HG03469 (cell line): ENCODE results near the gene PDZD8.
"Not testable (repeated sequence)": the region's sequence is repeated elsewhere in the genome, so short reads cannot be mapped to it uniquely, and the experiment has no call there.

ENCODE experiments used
- ATAC-seq: cut with Tn5 transposase; IDR thresholded peaks from one replicate; pipeline ENCODE4 v1.9.1; 2021; ENCODE audit warnings: mild to moderate bottlenecking, moderate library complexity, moderate number of reproducible peaks; ENCODE audit not compliant: unreplicated experiment

The PDZD8 gene

DNA sequence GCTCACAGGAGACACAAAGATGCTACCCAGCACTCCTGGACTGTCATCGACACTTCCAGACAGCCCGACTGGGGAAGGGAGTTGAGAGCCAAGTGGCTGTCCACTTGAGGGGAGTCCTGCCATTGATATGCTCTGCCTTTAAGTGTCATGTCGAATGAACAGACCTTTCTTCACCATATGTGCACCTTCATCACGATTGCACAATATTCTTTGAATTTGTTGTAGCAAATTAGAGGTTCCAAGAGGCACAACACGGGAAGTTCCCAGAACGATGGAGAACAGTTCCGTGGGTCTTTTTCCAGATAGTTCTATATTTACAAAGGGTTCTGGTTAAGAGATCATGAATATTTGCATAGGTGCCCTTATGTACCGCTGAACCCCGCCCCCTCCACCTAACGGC lies 118.3 kb downstream of the PDZD8 start:
- no peak for ATAC-seq

DNA sequence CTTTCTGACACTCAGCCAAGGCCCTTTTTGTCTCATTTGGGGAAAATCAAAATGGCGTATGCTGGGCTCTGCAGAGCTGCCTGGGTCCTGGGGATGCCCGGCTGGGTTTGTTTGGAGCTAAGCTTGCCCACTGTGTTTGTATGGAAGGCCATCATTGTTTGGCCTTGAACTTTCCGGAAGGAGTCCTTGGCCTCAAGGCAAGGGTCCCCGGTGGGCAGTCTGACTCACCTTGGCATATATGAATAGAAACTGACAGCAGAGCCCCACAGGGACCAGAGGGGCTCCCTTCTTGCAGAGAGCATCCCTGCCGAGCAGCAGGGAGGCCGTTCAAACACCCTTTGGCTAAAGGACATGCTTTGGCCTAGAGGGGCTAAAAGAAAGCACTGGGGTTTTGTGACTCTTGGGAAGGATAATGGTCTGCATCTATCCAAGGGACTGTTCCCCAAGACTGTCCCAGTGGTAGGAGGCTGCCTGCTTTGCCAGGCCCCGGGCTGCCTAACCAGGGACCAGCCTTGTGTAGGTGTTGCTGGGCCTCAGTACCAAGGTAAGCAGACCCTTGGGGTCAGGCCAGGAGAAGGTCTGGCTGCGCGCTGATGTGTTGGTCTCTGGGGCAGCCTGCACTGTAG lies 119.3 kb downstream of the PDZD8 start:
- ATAC-seq = no peak

DNA sequence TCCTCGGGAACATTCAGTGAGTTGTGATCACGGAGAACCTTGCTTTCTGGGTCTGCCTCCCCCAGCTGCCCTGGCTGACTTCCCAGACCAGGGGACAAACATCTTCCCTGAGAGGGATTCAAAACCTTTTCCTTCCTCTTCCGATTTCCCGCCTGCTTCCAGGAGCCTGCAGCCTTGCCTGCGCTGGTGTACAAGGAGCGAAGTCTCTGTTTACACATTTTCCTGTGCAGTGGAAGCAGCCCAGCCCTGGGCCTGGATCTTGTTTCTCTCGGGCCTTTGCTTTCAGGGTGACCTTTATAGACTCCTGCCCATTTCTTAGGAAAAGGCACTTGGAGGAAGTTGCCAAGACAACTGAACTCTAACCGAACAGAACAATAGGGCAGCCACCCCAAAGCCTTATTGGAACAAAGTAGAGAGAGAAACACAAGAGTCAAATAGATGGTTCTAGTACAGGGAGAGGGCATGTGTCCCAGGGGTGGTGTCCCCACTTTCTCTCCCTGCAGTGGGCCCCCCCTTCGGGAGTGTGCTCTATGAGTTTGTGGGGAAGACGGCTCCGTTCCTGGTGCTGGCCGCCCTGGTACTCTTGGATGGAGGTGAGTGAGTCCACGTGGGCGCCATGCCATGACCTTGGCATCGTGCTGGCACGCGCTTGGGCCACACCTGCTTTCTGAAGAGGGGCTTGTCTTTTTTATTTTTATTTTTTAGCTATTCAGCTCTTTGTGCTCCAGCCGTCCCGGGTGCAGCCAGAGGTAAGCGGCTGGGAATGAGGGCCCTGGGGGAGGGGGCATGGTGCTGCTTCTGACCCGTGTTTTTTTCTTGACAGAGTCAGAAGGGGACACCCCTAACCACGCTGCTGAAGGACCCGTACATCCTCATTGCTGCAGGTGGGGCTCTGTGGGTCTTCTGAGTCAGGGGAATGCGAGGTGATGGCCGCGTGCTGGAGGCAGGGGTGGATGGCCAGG lies 120.2 kb downstream of the PDZD8 start:
- no peak for ATAC-seq

DNA sequence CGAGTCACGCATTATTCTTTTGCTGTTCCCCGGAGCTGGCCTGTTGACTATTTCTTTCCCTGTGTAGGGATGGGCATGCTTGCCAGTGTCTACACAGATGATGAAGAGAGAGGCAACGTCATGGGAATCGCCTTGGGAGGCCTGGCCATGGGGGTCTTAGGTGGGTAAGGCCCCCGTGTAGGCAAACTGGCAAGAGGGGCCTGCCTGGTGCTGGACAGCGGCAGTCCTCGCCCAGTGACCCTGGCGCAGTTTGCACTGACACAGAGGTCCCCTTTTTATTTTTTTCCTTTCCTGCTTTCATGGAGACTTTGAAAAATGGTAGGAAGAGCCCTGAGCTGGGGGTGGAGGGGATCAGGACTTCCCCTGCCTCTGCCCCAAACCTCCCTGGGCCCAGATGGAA lies 120.9 kb downstream of the PDZD8 start:
- no peak for ATAC-seq

DNA sequence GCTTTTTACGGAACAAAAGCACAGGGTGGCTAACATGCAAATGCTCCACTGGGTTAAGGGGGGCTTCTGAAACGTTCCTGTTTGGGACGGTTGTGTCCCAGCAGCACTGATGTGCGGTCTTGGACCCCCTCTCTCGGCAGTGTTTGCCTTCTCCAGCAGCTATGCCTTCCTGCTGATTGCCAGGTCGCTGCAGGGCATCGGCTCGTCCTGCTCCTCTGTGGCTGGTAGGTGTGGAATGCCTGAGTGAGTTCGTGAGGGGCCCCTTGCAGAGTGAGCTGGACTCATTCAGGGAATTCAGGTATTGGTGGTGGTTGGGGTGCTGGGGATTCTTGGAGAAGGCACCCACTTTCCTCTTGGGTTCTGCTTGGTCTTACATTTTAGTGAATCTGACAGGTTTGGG lies 121.3 kb downstream of the PDZD8 start:
- ATAC-seq = no peak

DNA sequence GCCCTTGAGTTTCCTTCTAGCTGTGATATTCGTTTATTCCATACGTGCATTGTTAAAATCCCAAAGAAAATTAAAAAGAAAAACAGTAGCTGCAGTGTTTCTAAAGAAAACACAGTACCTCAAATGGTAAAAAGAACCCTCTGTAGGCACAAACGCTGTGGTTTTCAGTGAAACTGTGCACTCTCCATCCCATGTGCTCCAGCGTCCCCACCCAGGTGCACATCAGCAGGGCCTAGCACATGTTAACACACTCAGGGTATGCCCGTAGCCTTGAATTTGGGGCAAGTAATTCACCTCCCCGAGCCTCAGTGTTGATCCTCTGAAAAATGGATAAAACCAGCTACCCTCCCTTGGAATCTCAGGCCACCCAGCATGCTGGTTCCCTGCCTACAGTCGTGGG lies 124.8 kb downstream of the PDZD8 start:
- ATAC-seq = no peak

DNA sequence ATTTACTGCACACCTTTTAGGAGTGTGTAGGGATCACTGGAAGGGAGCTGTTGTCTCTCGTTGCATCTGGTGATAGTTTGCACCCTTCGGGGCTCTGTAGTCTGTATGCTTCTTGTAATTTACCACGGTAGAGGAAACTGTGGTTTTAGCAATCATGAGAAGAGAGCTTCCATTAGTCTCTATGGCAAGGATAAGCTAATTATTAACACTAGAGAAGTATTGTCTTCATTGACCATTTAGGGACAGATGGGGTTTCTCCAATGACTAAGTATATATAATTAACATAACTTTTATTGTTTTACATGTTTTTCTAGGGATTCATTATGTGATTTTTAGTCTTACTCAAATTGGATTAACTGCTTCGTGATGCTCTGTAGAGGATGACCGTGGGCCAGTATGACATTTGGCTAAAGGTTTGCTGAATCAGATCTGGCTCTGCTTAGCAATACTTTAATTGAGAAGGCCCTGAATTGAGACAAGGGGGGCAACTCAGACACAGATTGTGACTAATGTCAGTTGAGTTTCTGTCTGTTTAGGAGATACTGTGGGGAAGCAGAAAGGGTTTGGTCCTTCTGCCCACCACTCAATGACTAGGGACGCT lies 125.6 kb downstream of the PDZD8 start:
- ATAC-seq = no peak

DNA sequence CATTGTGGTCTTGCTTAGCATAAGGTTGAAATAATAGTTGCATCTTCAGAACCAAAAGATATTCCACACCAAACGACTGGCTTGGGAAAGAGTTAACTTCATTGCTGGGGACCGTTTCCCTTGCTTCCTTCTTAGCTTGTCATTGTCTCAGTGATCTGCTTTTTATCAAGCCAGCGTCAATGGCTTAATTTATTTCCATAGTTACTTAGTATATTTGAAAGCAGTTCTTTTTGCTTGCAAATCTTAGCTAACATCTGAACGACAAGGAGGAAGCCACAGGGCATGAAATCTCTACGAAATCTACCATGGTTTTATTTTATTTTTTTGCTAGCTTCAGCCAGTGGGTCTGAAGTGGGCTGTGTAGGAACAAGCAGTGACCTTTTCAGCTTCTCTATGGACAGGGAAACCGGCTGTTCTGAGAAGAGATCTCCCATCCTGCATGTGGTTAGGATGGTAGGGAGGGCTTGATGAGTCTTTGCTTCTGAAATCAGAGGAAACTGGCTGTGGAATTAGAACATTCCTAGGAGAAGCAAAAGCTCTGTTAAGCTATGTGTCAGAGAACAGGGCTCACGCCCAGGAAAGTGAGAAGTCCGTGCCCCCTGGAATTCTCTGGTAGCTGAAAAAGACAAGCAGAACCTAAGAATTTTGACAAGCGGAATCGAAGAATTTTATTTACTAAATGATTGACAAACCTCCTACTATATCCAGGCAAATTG lies 126.3 kb downstream of the PDZD8 start:
- ATAC-seq = no peak

DNA sequence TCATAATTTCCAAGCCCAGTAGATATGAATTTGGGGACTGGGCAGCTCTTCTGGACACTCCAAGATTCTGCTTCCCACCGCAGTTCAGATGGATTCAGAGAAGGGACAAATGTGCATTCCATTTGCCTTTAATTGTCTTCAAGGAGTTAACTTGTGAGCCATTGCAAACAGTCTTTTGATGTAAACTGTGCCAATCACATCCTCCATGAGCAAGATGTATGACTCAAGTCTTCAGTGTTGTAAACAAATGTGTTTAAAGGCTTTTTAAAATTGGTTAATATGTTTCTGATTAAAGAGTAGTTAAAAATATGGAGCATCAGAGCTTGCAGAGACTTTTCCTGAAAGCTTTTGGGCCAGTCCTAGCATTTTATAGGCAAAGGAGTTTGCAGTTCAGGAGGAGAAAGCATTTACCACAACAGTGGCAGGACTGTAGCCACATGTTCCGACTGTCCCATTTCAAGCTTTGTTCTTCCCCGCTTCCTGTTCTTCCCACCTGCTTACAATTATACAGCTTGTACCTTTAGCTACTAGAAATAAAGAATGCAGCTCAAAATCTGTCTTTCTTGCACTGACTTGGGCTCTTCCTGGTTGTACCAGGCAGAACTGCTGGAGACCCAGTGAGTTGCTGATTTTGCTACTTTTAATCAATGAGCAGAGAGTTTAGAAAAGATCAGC lies 128.1 kb downstream of the PDZD8 start:
- ATAC-seq = no peak

DNA sequence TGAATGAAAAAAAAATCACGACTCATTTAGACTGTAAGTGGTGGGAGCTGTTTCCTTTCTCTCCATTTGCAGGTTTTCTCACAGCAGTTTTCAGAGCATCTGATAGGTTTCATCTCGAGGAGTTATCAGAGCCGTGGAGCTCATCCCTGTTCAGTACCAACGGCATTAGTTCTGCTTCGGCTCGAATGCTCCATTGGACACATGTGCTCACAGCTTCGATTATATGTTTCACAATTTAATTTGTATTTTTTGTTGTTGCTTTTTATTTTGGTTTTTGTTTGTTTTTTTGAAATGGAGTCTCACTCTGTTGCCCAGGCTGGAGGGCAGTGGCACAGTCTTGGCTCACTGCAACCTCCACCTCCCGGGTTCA lies 132.8 kb downstream of the PDZD8 start:
- ATAC-seq = no peak

DNA sequence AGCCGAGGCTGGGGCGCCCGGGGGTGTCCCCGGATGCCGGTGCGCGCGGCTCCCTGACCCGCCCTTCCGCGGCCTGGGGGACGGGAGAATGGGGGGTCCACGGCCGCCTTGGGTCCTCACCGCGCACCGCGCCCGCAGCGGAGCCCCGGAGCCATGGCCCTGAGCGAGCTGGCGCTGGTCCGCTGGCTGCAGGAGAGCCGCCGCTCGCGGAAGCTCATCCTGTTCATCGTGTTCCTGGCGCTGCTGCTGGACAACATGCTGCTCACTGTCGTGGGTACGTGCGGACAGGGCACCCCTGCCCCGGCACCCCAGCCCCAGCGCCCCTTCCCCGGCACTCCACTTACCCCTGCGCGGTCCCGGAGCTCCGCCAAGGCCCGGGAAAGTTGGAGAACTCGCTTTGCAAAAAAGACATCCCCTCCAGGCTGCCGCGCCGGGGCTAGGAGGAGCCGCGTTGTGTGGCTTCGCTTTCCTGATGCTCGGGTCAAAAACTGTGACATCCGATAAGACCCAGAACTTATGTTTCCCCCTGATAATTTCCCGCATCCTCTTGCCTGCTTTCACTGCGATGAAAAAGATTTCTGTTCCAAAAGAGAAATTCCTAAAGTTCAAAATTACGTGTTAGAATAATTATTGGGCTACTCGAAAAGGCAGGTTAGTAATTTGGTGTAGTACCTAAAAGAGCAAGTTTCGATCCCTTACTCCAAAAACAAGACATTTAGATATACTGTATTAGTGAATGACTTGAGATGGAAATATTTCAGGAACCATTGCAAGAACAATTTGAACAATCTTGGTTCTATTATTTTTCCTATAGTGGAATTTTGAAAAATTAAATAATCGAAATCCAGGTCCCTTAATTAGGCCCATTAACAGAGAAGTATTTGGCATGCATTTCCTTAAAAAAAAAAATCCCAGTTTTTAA lies 133.4 kb downstream of the PDZD8 start:
- ATAC-seq = no peak

DNA sequence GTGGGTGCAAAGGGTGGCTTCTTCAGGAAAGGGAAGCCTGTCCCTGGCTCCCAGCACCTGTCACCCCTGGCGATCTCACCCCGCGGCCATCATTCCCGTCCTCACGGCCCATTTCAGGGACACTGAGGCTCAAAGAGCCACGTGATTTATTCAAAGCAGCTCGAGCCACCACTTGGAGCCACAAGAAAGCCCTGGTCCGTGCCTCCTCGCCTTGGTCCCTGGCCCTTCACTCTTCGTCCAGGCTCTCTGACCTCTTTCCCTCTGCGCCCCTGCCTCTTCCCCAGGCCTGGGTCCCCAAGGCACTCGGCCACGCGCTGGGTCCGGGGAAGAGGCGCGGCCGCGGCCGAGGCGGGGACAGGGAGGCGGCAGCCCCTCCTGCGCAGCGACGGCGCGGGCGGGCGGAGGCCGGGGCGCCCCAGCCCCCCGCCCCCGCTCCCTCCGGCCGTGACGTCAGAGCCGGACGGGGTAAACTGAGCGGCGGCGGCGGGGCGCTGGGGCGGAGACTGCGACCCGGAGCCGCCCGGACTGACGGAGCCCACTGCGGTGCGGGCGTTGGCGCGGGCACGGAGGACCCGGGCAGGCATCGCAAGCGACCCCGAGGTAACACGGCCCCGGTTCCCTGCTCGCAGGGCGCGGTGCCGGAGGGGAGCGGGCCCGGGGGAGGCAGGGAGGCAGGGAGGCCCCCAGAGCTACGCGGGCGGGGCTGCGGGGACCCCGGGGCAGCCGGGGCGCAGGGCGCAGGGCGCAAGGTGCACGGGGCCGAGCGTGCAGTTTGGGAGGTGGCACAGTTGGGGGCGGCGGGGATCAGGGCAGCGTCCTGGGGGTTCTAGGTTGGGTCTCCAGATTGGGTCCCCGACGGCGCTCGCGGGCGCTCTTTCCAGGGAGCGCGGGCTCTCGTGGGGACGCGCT lies 134.4 kb downstream of the PDZD8 start, which contains the start of gene SLC18A2:
SLC18A2 (plus strand) TSS at position 494 of the 909 bp plus-strand sequence. CDS start 580 bp downstream, outside the sequence.
- ATAC-seq = no peak

DNA sequence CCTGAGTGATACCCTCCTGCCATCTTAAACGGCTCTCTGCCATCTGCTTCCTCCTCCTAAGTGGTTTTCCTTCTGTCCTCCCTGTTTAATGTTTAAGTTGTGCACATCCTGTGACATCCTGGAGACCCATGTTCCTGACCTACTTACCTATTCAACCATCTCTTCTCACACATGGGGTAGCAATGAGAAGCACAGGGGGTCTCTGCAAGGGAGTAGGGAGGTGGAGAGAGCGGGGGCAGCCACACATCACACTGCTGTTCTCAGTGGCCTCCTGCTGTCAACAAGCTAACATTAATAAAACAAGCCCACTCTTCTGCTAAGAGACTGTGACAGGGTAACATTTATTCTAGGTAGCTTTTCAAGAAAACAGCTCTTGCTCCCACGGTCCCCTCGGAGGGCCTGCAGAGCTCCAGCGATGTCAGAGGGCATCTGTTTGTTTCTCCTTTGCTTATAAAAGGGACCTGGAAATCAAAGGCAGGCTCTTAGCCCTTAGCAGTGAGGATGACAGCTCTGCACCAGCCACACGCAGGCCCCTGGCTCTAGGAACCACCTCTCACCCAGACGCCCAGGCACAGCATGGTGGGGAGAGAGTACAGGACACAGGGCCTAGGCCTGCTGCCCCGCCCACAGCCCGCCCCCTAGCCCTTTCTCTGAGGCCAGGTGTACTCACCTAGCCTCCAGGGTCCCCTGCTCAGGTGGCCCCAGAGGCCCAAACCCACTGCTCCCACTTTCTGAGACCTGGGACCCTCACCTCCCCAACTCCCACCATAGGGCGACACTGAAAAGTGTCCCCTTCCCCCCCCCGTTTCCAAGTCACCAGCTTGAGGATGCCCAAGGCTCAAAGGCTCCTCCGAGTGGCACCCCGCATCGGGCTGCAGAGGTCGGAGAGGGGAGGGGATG lies 135.3 kb downstream of the PDZD8 start:
- ATAC-seq = no peak

DNA sequence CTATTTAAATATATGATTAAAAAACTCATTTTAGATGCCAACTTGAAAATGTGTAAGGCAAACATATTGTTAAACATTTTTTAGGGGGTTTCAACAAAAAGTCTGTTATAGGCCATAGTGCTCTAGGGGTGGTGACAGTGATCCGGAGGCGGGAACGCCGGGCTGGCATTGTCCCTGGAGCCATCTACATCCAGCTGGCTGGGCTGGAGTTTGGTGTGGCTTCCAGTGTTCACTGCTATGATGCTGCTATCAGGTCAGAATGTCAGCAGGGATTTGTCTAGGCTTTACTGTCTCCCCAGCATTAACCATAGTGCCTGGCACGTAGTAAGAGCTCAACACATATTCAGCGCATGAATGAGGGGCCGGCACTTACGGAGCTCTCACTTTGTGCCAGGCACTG lies 136.2 kb downstream of the PDZD8 start:
- ATAC-seq = no peak

DNA sequence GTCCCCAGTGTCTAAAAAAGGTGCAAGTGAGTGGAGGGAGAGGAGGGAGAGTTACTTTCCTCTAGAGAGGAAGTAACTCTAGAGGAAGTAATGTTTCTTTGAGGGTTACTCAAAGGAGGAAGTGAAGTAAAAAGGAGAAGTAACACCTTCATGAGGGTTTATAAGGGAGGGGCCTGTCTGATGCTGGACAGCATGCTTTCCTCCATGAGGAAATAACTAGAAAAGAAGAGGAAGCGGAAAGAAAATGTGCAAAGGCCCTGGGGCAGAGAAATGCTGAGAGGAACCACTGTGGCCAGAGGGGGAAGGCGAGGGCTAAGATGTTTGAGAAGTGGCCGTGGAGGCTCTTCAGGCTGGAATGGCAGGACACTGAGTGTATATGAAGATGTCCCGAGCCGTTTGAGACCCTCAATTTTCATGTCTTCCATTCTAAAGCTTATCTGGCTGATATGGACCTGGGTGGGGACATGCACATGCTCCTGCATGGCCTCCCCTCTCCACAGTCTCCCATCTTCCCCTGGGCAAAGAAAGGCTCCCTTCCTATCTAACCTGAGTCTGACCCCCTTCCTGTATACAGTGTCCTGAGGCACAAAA lies 137.7 kb downstream of the PDZD8 start:
- ATAC-seq = no peak

DNA sequence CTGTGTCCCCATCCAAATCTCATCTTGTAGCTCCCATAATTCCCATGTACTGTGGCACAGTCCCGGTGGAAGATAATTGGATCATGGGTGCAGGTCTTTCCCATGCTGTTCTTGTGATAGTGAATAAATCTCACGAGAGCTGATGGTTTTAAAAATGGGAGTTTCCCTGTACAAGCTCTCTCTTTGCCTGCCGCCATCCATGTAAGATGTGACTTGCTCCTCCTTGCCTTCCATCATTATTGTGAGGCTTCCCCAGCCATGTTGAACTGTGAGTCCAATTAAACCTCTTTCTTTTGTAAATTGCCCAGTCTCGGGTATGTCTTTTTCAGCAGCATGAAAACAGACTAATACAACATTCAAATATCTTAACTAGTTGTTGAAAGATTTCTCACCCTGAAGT lies 145.1 kb downstream of the PDZD8 start:
- ATAC-seq = not testable (repeated sequence)

DNA sequence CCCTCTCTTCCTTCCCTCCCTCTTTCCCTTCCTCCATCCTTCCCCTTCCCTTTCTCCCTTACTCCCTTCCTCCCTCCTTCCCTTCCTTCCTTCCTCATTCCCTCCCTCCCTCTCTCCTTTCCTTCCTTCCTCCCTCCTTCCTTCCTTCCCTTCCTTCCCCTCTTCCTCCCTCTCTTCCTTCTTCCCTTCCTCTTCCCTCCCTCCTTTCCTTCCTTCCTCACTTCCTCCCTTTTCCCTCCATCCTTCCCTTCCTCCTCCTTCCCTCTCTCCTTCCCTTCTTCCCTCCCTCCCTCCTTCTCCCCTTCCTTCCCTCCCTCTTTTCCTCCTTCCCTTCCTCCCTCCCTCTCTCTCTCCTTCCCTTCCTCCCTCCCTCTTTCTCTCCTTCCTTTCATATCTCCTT lies 147.0 kb downstream of the PDZD8 start:
- no peak for ATAC-seq
